IMR-90 (cell line): ENCODE measurements around the gene GRIFIN. TPM values are rescaled to one million over a fixed set of nuclear protein-coding genes. Genes with fewer than 3 reads are reported as not detected.

Source experiments
- ATAC-seq: fragments of 200-7000 bp; cut with Tn5 transposase; 2 replicates; pipeline ENCODE4 v1.9.1; 2020; ENCODE audit warnings: low read depth, mild to moderate bottlenecking, moderate library complexity
- BruUV-seq: library from RNA; stranded (reverse); fragments of 400-500 nt; replicated peaks from 2 replicates; lab custom pipeline; 2021; lab: Mats Ljungman, UMichigan
- CTCF ChIA-PET: fragments of 300-600 bp; formaldehyde crosslinking; extraction: SDS; loops from one replicate; lab custom pipeline; 2021; ENCODE audit warnings: antibody characterized with exemption; lab: Yijun Ruan, JAX
- POLR2A ChIA-PET: fragments of 300-600 bp; sonication (Branson Sonifier 250); formaldehyde crosslinking; loops from one replicate; lab custom pipeline; 2022; ENCODE audit warnings: antibody characterized with exemption; ENCODE audit not compliant: unreplicated experiment; lab: Charles Lee
- DNase-seq: peaks from one replicate; pipeline ENCODE4 v3.0.0; 2013
- H2AFZ ChIP-seq: replicated peaks from 2 replicates; pipeline ENCODE3; 2013; ENCODE audit warnings: low read length, mild to moderate bottlenecking; ENCODE audit not compliant: poor library complexity
- H2AK5ac ChIP-seq: 2 replicates; pipeline ENCODE4 v1.6.1; 2013; ENCODE audit warnings: low read depth, low read length, inconsistent platforms
- H2AK9ac ChIP-seq: replicated peaks from 2 replicates; pipeline ENCODE3; 2013; ENCODE audit warnings: mild to moderate bottlenecking, low read depth, low read length, moderate library complexity; ENCODE audit not compliant: poor library complexity
- H2BK120ac ChIP-seq: 2 replicates; pipeline ENCODE4 v1.6.1; 2013; ENCODE audit warnings: low read depth, low read length, inconsistent platforms
- H2BK15ac ChIP-seq: 3 replicates; pipeline ENCODE4 v1.6.1; 2013; ENCODE audit warnings: low read depth, low read length, inconsistent platforms
- H2BK20ac ChIP-seq: 2 replicates; pipeline ENCODE4 v1.6.1; 2013; ENCODE audit warnings: low read depth, mild to moderate bottlenecking, inconsistent platforms, low read length, moderate library complexity
- H2BK5ac ChIP-seq: 2 replicates; pipeline ENCODE4 v1.6.1; 2013; ENCODE audit warnings: mild to moderate bottlenecking, low read depth, low read length, inconsistent platforms; ENCODE audit not compliant: poor library complexity, severe bottlenecking
- H3K14ac ChIP-seq: replicated peaks from 2 replicates; pipeline ENCODE4 v1.6.1; 2013; ENCODE audit warnings: low read depth, low read length, inconsistent platforms
- H3K18ac ChIP-seq: 2 replicates; pipeline ENCODE4 v1.6.1; 2013; ENCODE audit warnings: low read depth, low read length, control low read depth
- H3K23ac ChIP-seq: 2 replicates; pipeline ENCODE4 v1.6.1; 2013; ENCODE audit warnings: low read depth, low read length, inconsistent platforms
- H3K27ac ChIP-seq: 2 replicates; pipeline ENCODE4 v1.5.1; 2013; ENCODE audit warnings: mild to moderate bottlenecking, control low read depth, low read length; ENCODE audit not compliant: insufficient read depth
- H3K27me3 ChIP-seq: 2 replicates; pipeline ENCODE4 v1.6.1; 2013; ENCODE audit warnings: low read length; ENCODE audit not compliant: control insufficient read depth, insufficient read depth
- H3K36me3 ChIP-seq: 2 replicates; pipeline ENCODE4 v1.6.1; 2013; ENCODE audit warnings: low read length, mixed read lengths; ENCODE audit not compliant: control insufficient read depth, insufficient read depth
- H3K4ac ChIP-seq: 2 replicates; pipeline ENCODE4 v1.6.1; 2013; ENCODE audit warnings: low read depth, low read length, inconsistent platforms
- H3K4me1 ChIP-seq: 2 replicates; pipeline ENCODE4 v1.6.1; 2013; ENCODE audit warnings: low read length, mixed read lengths; ENCODE audit not compliant: control insufficient read depth, insufficient read depth
- H3K4me2 ChIP-seq: 2 replicates; pipeline ENCODE4 v1.6.1; 2013; ENCODE audit warnings: low read depth, mild to moderate bottlenecking, control low read depth, low read length, moderate library complexity
- H3K4me3 ChIP-seq: 2 replicates; pipeline ENCODE4 v1.5.1; 2013; ENCODE audit warnings: low read depth, mild to moderate bottlenecking, control low read depth, low read length, moderate library complexity; ENCODE audit not compliant: insufficient read depth
- H3K56ac ChIP-seq: 2 replicates; pipeline ENCODE4 v1.6.1; 2013; ENCODE audit warnings: low read length, inconsistent platforms; ENCODE audit not compliant: insufficient read depth; ENCODE audit errors: extremely low read depth
- H3K79me1 ChIP-seq, 2 experiments: 2 replicates each; pipeline ENCODE4 v1.6.1; 2013; ENCODE audit warnings: low read length in 2 of 2, inconsistent platforms in 1 of 2, low read depth in 1 of 2
- H3K9ac ChIP-seq: 2 replicates; pipeline ENCODE4 v1.6.1; 2013; ENCODE audit warnings: low read depth, low read length, control low read depth
- H3K9me1 ChIP-seq: 2 replicates; pipeline ENCODE4 v1.6.1; 2013; ENCODE audit warnings: low read length, inconsistent platforms; ENCODE audit not compliant: insufficient read depth
- H3K9me3 ChIP-seq: 2 replicates; pipeline ENCODE4 v1.6.1; 2013; ENCODE audit warnings: low read length; ENCODE audit not compliant: control insufficient read depth, insufficient read depth
- H4K20me1 ChIP-seq: 2 replicates; pipeline ENCODE4 v1.6.1; 2013; ENCODE audit warnings: low read length, inconsistent platforms; ENCODE audit not compliant: insufficient read depth
- H4K5ac ChIP-seq: 2 replicates; pipeline ENCODE4 v1.6.1; 2013; ENCODE audit warnings: mild to moderate bottlenecking, low read depth, low read length, control low read depth
- H4K8ac ChIP-seq, 2 experiments: 2 replicates each; pipeline ENCODE4 v1.6.1; 2013; ENCODE audit warnings: low read depth in 2 of 2, low read length in 2 of 2, control low read depth in 1 of 2, inconsistent platforms in 1 of 2
- H4K91ac ChIP-seq: 2 replicates; pipeline ENCODE4 v1.6.1; 2013; ENCODE audit warnings: low read depth, low read length, inconsistent platforms; ENCODE audit not compliant: insufficient read depth
- POLR2A ChIP-seq: IDR thresholded peaks from 2 replicates; pipeline ENCODE4 v1.6.1; 2012; ENCODE audit warnings: mild to moderate bottlenecking, low read depth, low read length
- RFX5 ChIP-seq: IDR thresholded peaks from 2 replicates; pipeline ENCODE4 v1.8.0; 2012; ENCODE audit warnings: low read depth, mild to moderate bottlenecking, low read length, moderate library complexity
- SMC3 ChIP-seq: fragments of 150-350 bp; IDR thresholded peaks from 2 replicates; pipeline ENCODE4 v1.6.1; 2016; ENCODE audit warnings: low read depth, mild to moderate bottlenecking, antibody characterized with exemption, low read length, moderate library complexity
- WGBS, 2 experiments: methylation state at CpG; one replicate each; pipeline versions ENCODE4 v1.1.5 to v1.1.7; 2013; ENCODE audit warnings: missing lambda C conversion rate in 2 of 2; ENCODE audit not compliant: insufficient read length in 1 of 2; ENCODE audit errors: extremely low coverage in 2 of 2; 5-methylcytosine and 5-hydroxymethylcytosine counted together
- dilution Hi-C: fragments of 300-500 bp; cut with HindIII; formaldehyde crosslinking; loops from one replicate; pipeline ENCODE4 v1.14.3; 2018; ENCODE audit warnings: low sequenced_read_pairs; ENCODE audit not compliant: unreplicated experiment
- in situ Hi-C: fragments of 300-500 bp; cut with MboI; formaldehyde crosslinking; loops from 3 replicates; pipeline ENCODE4 v1.14.3; 2019; ENCODE audit warnings: low sequenced_read_pairs, inconsistent platforms, mixed read lengths
- intact Hi-C: fragments of 100-400 bp; cut with micrococcal nuclease; formaldehyde crosslinking; loops from 2 replicates; pipeline ENCODE4 v1.10.0; 2022
- polyA plus RNA-seq, 3 experiments: library from polyadenylated mRNA; depleted of rRNA; stranded (reverse); fragments of >200 nt; gene quantifications; 2 replicates each; pipeline ENCODE4 v1.2.3, GENCODE V29; 2012; ENCODE audit warnings: low replicate concordance in 1 of 3
- total RNA-seq: library from RNA; depleted of rRNA; stranded (reverse); fragments of >200 nt; gene quantifications from 2 replicates; pipeline ENCODE4 v1.2.3, GENCODE V29; 2012

Gene GRIFIN
- total and polyA plus RNA-seq, 2 of the 4 experiments (the other 2 are of a cell fraction): not detected

GRCh38 chr7:2523941-2524807 is 48.0 kb upstream of the GRIFIN start:
- no peak overlapping the region for H3K23ac ChIP-seq
- H4K20me1 ChIP-seq: 0 out of 2 replicates have a peak, but pooled peaks cover 9% of the 10 kb centered on the region
- H4K91ac ChIP-seq: no peak overlapping the region
- H2BK5ac ChIP-seq: no peak overlapping the region
- no peak overlapping the region for H2BK120ac ChIP-seq
- no peak overlapping the region for H2BK20ac ChIP-seq
- H4K5ac ChIP-seq: no peak overlapping the region
- POLR2A ChIA-PET: no interaction called here
- no peaks in the 10 kb centered on the region for H3K9me3 ChIP-seq
- peak overlapping the region; percentile 2; the same call in 1 of the 2 replicates for H2AK5ac ChIP-seq
- peak overlapping the region; percentile 60 for H2AFZ ChIP-seq
- H4K8ac ChIP-seq: no peak overlapping the region
- no peak overlapping the region for H3K9ac ChIP-seq
- no peak overlapping the region for H3K14ac ChIP-seq
- H2BK15ac ChIP-seq: no peak overlapping the region
- intact Hi-C loops: no loop called here
- no peak overlapping the region for H3K27ac ChIP-seq
- BruUV-seq: no TSS peak
- H3K4ac ChIP-seq: no peak overlapping the region
- peaks cover 0 to 6% of the 10 kb centered on the region in 2 experiments; a peak in 1 of 4 replicates for H3K79me1 ChIP-seq
- in situ Hi-C loops: no loop called here
- no peaks in the 10 kb centered on the region for H3K36me3 ChIP-seq
- H3K4me3 ChIP-seq: no peak overlapping the region
- 50% methylated on average over 18 of the region's 51 CpGs; no CpG with 5 or more reads in 1 of the 2 experiments for WGBS, 2 experiments
- dilution Hi-C loops: no loop called here
- no peak for TF ChIP-seq RFX5
- no peak for TF ChIP-seq POLR2A
- TF ChIP-seq SMC3: no peak
- no peaks in the 10 kb centered on the region for H3K27me3 ChIP-seq
- H2AK9ac ChIP-seq: peak overlapping the region; percentile 47
- CTCF ChIA-PET: no interaction called here
- peaks cover 26% of the 10 kb centered on the region for H3K4me1 ChIP-seq
- no peak overlapping the region for H3K18ac ChIP-seq
- no peak overlapping the region for H3K56ac ChIP-seq
- no peaks in the 10 kb centered on the region for H3K9me1 ChIP-seq
- peak; percentile 41 for DNase-seq
- H3K4me2 ChIP-seq: no peak overlapping the region
- ATAC-seq: no peak
